NCI-H2196 (cell line): ENCODE data around the gene RAPGEF6.
"Not testable (repeated sequence)": the region's sequence is repeated elsewhere in the genome, so short reads cannot be mapped to it uniquely, and the experiment has no call there.

ENCODE experiments used
- DNase-seq: peaks from one replicate; lab custom pipeline; 2025; ENCODE audit not compliant: unreplicated experiment; lab: John Stamatoyannopoulos, UW

The RAPGEF6 gene

DNA sequence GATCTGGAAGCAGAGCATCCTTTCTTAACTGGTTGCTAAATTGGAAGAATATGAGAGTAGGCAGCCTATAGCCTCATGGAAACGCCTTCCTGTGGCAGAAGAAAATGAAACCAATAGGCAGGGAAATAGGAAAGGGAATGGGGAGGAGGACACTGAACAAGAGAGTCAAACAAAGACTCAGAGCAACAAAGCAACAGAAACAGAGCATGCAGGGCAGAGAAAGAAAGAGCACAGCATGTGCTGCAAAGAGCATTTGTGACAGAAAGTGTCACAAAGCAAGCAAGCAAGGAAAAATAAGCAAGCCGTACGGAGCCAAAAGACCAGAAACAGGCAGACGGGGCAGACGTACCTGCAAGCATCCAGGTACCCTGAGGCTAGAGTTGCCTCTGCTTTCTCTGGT, 123.1 kb downstream of the RAPGEF6 start:
- no peak for DNase-seq

DNA sequence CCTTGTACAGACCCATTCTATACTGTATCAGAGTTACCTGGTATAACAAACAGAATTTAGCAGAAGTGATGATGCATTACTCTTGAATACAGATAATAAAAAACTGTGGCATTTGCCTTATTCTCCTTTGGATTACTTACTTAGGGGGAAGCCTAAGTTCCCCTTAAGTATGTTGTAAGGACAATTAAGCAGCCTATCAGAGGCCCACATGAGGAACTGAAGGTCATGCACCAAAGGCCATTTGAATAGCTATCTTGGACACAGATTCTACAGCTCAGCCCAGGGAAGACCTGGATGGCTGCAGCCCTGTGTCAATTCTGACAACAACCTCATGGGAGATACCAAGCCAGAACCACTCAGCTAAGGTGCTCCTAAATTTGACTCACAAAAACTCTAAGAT, 125.2 kb downstream of the RAPGEF6 start:
- no peak for DNase-seq

DNA sequence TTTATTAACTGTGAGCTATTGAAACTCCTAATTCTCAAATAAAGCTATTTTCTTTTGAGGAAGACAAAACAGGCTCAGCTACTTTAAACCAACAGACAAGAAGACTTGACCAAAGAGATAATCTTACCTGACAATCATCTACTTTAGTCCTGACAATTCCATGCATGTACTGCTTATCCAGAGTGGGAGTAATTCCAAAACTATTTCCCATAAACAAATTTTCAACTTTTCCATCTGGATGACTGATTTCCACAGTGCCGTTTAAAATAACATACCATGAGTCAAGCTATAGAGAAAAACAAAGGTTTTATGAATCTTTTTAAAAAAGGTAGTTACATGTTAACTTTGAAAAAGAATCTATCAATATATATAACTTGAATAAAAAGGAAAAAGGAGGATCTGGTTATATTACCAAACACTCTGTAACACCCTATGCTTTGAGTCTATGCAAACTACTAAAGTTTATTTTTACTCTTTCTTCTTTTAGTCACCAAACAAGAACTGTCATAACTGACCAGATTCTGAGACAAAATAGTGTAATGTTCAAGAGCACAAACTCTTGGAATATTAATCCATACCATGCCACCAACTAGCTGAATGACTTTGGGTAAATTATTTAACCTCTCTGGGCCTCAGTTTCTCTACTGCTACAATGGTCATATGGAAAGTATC, 129.7 kb downstream of the RAPGEF6 start:
- no peak for DNase-seq

DNA sequence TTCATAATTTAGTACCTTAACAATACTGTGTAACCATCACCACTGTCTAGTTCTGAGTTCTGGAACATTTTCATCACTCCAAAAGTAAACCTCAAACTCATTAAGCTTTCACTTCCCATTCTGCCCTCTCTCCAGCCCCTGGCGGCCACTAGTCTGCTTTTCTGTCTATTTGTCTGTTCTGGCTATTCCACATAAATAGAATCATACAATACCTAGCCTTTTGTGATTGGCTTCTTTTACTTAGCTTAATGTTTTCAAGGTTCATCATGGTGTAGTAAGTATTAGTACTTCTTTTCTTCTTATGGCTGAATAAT, 138.7 kb downstream of the RAPGEF6 start:
- no peak for DNase-seq

DNA sequence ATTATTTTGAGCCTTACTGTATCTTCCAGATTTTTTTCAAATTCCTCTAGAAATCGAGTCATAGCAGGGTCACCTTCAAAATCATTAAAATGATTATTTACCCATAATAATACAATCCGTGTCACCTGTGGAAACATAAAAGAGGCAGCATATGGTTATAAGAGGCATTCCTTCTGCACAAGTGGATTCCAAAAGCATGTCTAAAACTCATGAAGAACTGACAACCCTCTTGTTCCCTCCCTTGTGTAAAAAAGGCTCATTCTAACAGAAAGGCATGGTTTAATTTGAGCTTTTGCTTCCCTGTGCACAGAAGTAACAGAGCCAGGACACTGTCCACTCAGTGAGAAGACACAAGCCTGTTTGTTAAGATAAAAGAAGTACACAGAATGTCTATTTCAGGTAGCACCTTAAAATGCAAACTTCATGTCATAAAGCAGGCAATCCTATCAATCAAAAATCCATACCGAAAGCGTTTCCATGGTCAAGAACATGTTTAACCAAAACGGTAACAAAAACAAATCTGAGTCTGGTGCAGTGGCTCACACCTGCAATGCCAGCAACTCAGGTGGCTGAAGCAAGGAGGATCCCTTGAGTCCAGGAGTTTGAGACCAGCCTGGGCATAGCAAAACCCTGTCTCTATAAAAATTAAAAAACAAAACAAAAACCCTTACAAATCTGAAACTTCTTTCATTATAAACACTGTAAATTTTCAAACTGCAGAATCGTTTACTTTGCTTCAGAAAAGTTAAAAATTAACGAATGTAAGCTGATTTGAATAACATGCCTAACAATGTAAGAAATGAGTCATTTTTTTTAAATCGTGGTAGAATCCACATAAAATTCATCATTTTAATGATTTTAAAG, 139.3 kb downstream of the RAPGEF6 start:
- no peak for DNase-seq

DNA sequence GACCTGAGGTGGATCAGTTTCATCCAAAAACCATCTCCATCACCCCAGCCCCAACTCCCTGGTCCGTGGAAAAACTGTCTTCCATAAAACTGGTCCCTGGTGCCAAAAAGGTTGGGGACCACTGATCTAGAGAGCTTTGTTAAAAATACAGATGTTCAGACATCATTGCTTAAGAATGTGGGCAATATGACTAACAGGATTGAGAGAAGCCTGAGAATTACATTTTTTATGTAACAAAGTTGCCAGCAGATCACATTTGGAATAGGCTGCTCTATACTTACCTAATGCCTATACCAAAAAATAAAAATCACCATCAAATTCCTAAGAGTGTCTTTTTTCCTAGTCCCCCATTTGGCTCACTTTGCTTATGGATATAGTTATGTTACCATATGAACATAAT, 143.3 kb downstream of the RAPGEF6 start:
- DNase-seq: no peak

DNA sequence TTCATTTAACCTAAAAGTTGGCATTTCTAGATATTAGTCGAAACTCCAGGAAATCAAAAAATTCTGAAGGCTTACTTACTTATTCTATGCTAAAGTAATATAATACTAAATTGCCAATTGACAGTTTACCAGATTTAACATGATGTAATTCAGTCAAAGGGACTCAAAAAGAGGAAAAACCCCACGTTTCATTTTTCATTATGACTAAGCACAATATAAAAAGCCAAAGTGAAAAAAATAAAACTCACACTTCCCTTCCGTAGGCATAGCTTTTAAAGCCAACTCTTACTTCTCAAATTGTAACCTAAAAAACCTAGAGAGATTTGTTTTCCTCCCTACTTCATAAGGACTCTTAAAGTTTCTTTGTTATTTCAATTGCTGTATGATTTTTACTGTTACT, 146.6 kb downstream of the RAPGEF6 start:
- DNase-seq: no peak

DNA sequence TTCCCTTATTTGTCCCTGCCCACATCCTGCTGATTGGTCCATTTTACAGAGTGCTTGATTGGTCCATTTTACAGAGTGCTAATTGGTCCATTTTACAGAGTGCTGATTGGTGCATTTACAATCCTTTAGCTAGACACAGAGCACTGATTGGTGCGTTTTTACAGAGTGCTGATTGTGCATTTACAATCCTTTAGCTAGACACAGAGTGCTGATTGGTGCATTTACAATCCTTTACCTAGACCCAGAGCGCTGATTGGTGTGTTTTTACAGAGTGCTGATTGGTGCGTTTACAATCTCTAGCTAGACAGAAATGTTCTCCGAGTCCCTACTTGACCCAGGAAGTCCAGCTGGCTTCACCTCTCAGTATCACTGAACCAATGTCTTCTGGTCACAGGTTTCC, 147.7 kb downstream of the RAPGEF6 start:
- not testable (repeated sequence) for DNase-seq

DNA sequence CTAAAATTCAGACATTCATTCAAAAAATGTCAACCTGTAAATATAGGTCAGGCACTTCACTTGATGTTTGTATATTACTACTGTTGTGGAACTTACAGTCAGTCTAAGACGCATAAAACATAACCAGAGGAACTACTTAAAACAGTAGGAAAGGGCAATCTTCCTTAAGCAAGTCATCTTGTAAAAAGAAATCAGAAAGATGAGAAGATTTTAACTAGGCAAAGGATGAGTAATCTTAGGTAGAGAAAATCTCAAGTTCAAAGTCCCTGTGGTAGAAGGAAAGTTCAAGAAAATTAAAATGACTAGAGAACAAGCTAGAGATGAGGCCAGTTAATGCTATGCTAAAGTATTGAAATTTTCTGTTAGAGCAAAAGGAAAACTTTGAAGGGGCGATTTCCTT, 152.4 kb downstream of the RAPGEF6 start:
- no peak for DNase-seq

DNA sequence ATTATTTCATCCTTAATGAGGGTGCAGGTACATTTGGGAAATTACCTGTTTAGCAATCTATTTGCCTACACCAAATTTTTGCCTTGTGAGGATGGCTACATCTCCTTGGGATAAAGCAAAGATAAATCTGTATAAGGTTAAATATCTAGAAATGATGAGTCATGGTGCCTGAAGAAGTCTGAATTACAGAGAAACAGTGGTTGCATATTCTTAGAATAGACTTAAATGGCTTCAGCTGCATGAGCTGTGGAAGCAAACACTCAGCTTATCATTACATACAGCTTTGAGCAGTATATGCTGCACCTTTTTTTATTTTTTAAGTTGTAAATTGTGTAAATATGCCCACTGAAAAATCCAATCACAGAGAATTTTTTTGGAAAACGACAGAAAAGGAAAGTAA, 153.5 kb downstream of the RAPGEF6 start:
- DNase-seq: no peak

DNA sequence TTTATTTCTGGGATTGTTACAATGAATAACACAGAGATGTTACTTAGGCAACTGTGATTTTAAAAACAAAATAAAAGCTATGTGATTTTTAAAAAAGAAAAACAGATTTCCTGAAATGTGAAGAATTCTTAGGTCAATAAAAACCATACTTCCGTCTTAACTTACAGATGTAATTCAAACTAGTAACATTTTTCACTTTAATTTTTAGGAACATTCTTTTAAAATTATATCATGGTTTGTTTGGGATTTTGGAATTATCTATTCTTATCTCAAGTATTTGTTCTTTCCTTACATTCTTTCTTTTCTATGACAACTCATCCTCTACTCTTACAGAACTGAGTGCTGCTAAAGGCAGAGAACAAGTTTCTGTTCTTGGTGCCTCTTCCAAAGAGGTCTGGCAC, 159.5 kb downstream of the RAPGEF6 start:
- no peak for DNase-seq

DNA sequence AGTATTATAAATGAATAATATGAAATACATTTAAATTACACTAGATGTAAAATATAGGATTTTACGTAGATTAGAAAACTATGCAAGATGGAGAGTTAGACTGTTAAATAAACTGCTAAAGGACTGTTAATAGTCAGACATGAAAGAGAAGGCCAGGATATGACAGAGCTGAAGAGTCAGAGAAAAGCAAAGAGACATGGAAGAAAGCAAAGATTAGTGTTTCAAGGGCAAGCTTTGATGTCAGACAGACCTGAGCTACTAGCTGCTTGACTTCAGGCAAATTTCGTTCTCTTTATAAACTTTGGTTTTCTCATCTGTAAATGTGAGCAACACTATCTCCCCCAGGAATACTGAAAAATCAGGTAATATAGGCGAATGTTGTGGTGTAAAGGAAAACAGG, 161.3 kb downstream of the RAPGEF6 start:
- no peak for DNase-seq

DNA sequence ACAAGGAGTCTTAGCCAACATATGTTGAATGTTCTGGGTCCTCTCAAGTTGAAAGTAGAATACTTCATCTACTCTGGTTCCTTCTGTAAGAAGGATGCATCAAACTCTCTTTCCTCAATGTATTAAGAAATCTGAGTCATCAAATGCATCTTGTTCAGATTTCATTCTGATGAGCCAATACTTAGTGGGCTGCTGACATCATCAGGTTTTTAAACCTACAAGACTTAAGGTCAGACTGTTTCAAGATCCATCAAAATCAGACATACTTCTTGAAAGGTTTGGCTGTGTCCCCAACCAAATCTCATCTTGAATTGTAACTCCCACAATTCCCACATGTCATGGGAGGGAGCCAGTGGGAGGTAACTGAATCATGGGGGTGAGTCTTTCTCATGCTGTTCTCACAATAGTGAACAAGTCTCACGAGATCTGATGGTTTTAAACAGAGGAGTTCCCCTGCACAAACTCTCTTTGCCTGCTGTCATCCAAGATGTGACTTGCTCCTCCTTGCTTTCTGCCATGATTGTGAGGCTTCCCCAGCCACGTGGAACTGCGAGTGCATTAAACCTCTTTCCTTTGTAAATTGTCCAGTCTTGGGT, 168.8 kb downstream of the RAPGEF6 start:
- DNase-seq: no peak

DNA sequence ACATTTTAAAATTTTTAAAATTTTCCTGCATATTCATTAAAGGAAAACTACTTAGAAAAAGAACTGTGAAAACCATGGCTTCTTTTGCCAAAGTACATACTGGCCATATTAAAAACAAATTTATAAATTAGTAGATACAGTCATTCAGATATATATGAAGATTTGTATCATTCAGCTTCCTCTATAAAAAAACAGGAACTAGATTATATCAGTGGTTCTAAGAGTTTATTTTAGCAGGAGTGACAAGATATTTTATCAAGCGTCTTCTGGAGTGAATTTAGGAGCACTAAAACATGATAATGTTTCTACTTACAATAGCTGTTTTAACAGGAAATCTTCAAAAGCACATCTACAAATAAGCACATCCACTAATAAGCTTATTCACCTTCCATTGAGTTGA, 171.4 kb downstream of the RAPGEF6 start:
- no peak for DNase-seq

DNA sequence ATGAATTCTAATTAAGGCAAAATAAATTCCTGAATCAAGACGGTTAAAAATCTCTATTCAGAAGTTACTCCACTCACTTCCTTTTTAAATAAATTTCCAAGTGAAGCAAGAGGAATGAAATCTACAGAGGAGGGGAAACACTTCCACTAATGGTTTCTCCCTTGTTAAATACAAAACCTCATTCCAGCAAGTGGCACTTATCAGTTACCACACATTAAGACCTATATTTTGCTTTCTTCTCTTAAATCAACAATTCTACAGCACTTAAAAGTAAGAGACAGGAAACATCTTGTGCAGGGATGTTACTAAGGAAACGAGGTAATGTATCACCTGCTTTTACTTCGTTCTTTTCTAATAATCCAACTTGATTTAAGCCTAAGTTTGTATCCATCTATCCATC, 172.6 kb downstream of the RAPGEF6 start:
- no peak for DNase-seq

DNA sequence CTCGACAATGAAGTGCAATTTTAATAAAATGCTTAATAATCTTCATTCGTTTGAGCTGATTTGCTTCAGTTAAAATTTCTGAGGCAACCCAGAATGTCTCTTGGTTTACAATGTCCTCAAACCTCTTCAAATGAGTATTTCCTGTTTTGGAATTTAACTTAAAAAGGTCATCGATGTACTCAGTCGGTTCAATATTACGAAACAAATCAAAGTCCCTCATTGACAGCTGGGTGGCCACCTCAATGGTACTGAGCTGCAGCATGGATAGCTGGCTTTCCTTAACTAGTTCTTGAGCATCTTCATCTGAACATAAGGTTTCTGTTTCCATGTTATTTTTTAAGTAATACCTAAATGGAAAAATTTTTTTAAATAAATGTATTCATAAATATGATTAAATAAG, 173.3 kb downstream of the RAPGEF6 start:
- no peak for DNase-seq

DNA sequence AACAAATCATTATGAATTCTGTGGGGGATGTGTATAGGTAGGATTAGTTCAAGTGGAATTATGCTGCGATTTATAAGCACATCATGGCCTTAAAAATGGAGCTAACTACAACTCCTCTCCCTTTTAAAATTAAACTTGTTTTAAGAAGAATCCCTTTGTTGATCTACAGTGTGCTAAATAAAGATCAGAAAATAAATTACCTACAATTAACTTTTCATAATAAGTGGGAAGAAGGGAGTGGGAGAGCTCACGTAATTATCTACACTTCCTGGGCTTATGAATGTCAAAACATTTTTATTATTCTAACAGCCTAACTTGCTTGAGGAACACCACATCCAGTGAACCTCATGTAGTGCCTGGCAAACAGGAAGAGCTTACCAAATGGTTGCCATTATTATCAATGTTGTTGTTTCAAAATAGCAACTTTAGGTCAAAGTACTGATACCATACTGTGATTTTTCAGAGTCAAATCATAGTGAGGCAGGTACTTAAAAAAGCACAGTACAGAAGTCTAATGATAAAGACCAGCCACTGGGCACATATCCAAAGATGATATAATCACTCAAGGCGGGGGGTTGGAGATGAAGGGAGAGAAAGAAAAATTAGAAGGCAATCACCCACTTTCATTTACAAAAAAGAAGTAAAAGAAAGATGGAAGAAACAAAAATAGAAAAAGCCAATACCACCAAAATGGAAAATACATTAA, 174.0 kb downstream of the RAPGEF6 start:
- no peak for DNase-seq

DNA sequence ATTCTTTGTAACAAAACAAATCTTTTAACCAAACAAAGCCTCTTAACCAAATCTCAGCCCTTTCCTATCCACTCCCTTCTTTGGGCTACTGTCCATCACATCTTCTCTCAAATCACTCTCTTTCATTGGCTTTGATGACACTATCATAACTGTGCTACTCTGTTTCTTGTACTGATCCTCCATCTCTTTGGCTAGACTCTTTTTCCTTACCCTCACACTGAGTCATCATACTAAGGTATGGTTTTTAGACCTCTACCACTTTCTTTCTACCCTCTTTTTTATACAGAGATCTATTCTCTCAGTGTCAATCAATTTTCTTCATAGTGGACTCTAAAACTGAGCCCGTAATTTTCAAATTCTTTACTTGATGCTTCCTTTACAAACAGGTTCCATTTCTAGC, 174.9 kb downstream of the RAPGEF6 start:
- DNase-seq: no peak

DNA sequence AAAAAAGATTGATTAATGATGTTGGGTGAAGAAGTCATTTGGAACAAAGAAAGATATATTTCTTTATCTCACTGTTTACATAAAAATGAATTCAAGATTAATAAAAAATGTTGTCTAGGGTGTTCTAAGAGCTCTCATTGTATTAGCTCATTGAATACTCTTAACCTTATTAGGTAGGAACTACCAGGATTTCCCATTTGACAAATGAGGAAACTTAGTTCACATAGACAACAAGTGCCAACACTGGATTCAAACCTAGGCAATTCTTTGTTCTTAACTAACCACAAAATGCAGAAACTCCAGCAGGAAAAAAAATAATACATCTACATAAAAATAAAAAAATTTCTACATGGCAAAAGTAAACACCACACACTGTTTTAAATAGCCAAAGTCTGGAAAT, 175.8 kb downstream of the RAPGEF6 start:
- DNase-seq: no peak

DNA sequence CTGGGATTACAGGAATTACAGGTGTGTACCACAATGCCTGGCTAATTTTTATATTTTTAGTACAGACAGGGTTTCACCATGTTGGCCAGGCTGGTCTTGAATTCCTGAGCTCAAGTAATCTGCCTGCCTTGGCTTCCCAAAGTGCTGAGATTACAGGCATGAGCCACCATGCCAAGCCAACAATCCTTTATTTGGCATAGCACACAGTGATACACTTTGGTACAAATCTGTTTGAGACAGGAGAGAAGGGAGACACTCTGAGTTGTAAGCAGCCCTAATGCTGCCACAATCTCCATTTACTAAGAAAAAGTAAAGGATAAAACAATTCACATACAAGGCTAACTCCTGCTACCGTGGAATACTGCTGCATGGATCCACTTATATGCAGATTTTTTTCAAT, 177.8 kb downstream of the RAPGEF6 start:
- DNase-seq: no peak

DNA sequence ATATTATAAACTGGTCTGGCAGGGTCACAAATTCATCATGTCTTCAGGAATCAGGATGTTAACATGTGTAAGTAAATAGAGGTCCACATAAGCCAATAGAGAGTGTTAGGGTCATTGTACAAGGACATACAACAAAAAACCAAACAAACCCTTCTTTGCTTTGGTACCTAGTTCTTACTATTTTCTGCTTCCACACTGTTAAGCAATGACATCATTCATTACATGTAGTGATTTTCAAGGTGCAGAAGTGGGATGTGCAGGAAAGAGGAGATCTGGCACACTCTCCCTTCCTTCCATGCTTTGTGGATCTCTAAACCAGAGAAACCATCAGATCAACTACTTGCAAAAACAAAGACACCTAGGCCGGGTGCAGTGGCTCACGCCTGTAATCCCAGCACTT, 184.1 kb downstream of the RAPGEF6 start:
- no peak for DNase-seq

DNA sequence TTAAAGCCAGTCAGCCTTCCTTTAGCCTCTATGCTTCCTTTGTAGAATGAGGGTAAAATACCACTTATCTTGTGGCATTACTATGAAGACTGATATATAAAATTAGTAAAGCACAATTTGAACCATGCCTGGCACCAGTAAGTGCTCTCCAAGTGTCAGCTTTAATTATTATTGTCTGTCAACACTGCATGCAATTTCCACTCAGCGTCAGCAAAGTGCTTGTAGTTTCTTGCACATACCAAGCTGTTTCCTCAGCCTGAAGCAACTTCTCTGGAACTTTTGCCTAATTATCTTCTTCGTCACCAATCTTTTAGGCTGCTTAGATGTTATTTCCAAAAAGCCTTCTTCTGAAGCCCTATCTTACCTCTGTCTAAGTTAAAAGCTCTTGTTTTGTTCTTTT, 193.8 kb downstream of the RAPGEF6 start:
- DNase-seq: no peak
